Central memory CD8-positive, alpha-beta T cell (primary cell): ENCODE measurements around the gene CFI.
A peak's percentile ranks its signal among the peaks of the same experiment; 100 is the strongest.

Source experiments
- ATAC-seq: fragments of 150-1000 bp; cut with Tn5 transposase; replicated peaks from 2 replicates; pipeline ENCODE4 v1.10.0; 2022; ENCODE audit warnings: mild to moderate bottlenecking, moderate FRiP score, moderate number of reproducible peaks; ENCODE audit not compliant: poor library complexity, severe bottlenecking; ENCODE audit errors: extremely low read depth
- DNase-seq, 2 donors: peaks; one replicate each; pipeline ENCODE4 v3.0.0; 2021; ENCODE audit warnings: low spot score in 2 of 2
- H3K27ac Mint-ChIP-seq: one replicate; pipeline ENCODE4 v1.8.0; 2022; ENCODE audit warnings: low read depth, mild to moderate bottlenecking, moderate library complexity, mixed read lengths
- H3K27me3 Mint-ChIP-seq: one replicate; pipeline ENCODE4 v1.8.0; 2022; ENCODE audit warnings: mixed read lengths
- H3K36me3 Mint-ChIP-seq: one replicate; pipeline ENCODE4 v1.8.0; 2022; ENCODE audit warnings: mild to moderate bottlenecking, moderate library complexity, mixed read lengths; ENCODE audit not compliant: insufficient read depth
- H3K4me1 Mint-ChIP-seq: one replicate; pipeline ENCODE4 v1.8.0; 2022; ENCODE audit warnings: mixed read lengths
- H3K4me3 Mint-ChIP-seq: one replicate; pipeline ENCODE4 v1.8.0; 2022; ENCODE audit warnings: mild to moderate bottlenecking, moderate library complexity, mixed read lengths
- H3K9me3 Mint-ChIP-seq: one replicate; pipeline ENCODE4 v1.8.0; 2022; ENCODE audit warnings: mixed read lengths

CFI gene

GRCh38 chr4:109801895-109802319 lies at the start of gene CFI:
CFI (minus strand) TSS chr4:109801999; CDS start chr4:109801971, 28 bp downstream.
- Mint-ChIP-seq H3K27ac (no peak within 1 kb of the TSS), H3K9me3 (no peaks in the 10 kb centered on the region), H3K27me3 (peaks cover 13% of the 10 kb centered on the region), H3K36me3 (no peaks in the 10 kb centered on the region), H3K4me3 (no peak within 1 kb of the TSS), H3K4me1 (no peaks in the 10 kb centered on the region)
- DNase-seq (no peak), ATAC-seq (no peak)

- ATAC-seq (no peak), DNase-seq (no peak)
- H3K36me3 Mint-ChIP-seq = no peaks in the 10 kb centered on the region
- no peaks in the 10 kb centered on the region for H3K9me3 Mint-ChIP-seq
- H3K27me3 Mint-ChIP-seq = peaks cover 9% of the 10 kb centered on the region
- H3K4me1 Mint-ChIP-seq = no peaks in the 10 kb centered on the region
- H3K27ac Mint-ChIP-seq = no peak overlapping the region
- no peak overlapping the region for H3K4me3 Mint-ChIP-seq
Measured at GRCh38 chr4:109850601-109851000, 48.8 kb upstream of the CFI start.

- no peaks in the 10 kb centered on the region for H3K36me3 Mint-ChIP-seq
- DNase-seq (no peak), ATAC-seq (no peak)
- no peak overlapping the region for H3K4me3 Mint-ChIP-seq
- H3K9me3 Mint-ChIP-seq = no peaks in the 10 kb centered on the region
- peaks cover 9% of the 10 kb centered on the region for H3K27me3 Mint-ChIP-seq
- H3K4me1 Mint-ChIP-seq = no peaks in the 10 kb centered on the region
- no peak overlapping the region for H3K27ac Mint-ChIP-seq
Measured at GRCh38 chr4:109848501-109848900, 46.7 kb upstream of the CFI start.

- Mint-ChIP-seq H3K27me3 (peaks cover 9% of the 10 kb centered on the region), H3K36me3 (no peaks in the 10 kb centered on the region), H3K27ac (no peak within 1 kb of the TSS), H3K4me3 (no peak within 1 kb of the TSS), H3K4me1 (no peaks in the 10 kb centered on the region), H3K9me3 (no peaks in the 10 kb centered on the region)
- DNase-seq (no peak), ATAC-seq (no peak)
Measured at GRCh38 chr4:109847896-109848442, 46.2 kb upstream of the CFI start, which contains the start of gene LRIT3. LRIT3 (plus strand) TSS chr4:109848107; CDS start chr4:109848202, 95 bp downstream.

GRCh38 chr4:109846395-109847098 lies 44.7 kb upstream of the CFI start:
- Mint-ChIP-seq H3K27me3 (peaks cover 9% of the 10 kb centered on the region), H3K4me1 (no peaks in the 10 kb centered on the region), H3K9me3 (no peaks in the 10 kb centered on the region), H3K4me3 (no peak overlapping the region), H3K36me3 (no peaks in the 10 kb centered on the region), H3K27ac (no peak overlapping the region)
- ATAC-seq (no peak), DNase-seq (no peak)

GRCh38 chr4:109836985-109837384 lies 35.2 kb upstream of the CFI start:
- H3K4me1 Mint-ChIP-seq = no peaks in the 10 kb centered on the region
- DNase-seq (no peak), ATAC-seq (no peak)
- H3K36me3 Mint-ChIP-seq = no peaks in the 10 kb centered on the region
- H3K27me3 Mint-ChIP-seq = no peaks in the 10 kb centered on the region
- no peak overlapping the region for H3K4me3 Mint-ChIP-seq
- no peak overlapping the region for H3K27ac Mint-ChIP-seq
- no peaks in the 10 kb centered on the region for H3K9me3 Mint-ChIP-seq

- no peaks in the 10 kb centered on the region for H3K27me3 Mint-ChIP-seq
- H3K9me3 Mint-ChIP-seq = no peaks in the 10 kb centered on the region
- ATAC-seq = no peak
- no peaks in the 10 kb centered on the region for H3K4me1 Mint-ChIP-seq
- no peak for DNase-seq
- no peaks in the 10 kb centered on the region for H3K36me3 Mint-ChIP-seq
- H3K4me3 Mint-ChIP-seq = no peak overlapping the region
- no peak overlapping the region for H3K27ac Mint-ChIP-seq
Measured at GRCh38 chr4:109833756-109834155, 32.0 kb upstream of the CFI start.

GRCh38 chr4:109827672-109828071 lies 25.9 kb upstream of the CFI start, which contains the start of gene RRH:
RRH (plus strand) TSS chr4:109827972; CDS start chr4:109828028, 56 bp downstream.
- Mint-ChIP-seq H3K27me3 (no peaks in the 10 kb centered on the region), H3K4me3 (no peak within 1 kb of the TSS), H3K4me1 (peaks cover 5% of the 10 kb centered on the region), H3K36me3 (peaks cover 11% of the 10 kb centered on the region), H3K9me3 (no peaks in the 10 kb centered on the region), H3K27ac (no peak within 1 kb of the TSS)
- DNase-seq (no peak), ATAC-seq (no peak)

GRCh38 chr4:109826719-109827118 lies 24.9 kb upstream of the CFI start:
- H3K9me3 Mint-ChIP-seq = no peaks in the 10 kb centered on the region
- DNase-seq = no peak
- H3K36me3 Mint-ChIP-seq = peaks cover 15% of the 10 kb centered on the region
- H3K4me1 Mint-ChIP-seq = peaks cover 5% of the 10 kb centered on the region
- no peak for ATAC-seq
- no peak overlapping the region for H3K27ac Mint-ChIP-seq
- H3K27me3 Mint-ChIP-seq = no peaks in the 10 kb centered on the region
- H3K4me3 Mint-ChIP-seq = no peak overlapping the region

GRCh38 chr4:109821185-109821584 lies 19.4 kb upstream of the CFI start:
- Mint-ChIP-seq H3K9me3 (no peaks in the 10 kb centered on the region), H3K36me3 (peaks cover 37% of the 10 kb centered on the region), H3K4me3 (no peak overlapping the region), H3K27ac (peak overlapping the region; percentile 26), H3K27me3 (no peaks in the 10 kb centered on the region), H3K4me1 (peaks cover 36% of the 10 kb centered on the region)
- DNase-seq (no peak), ATAC-seq (no peak)

GRCh38 chr4:109820563-109820962 lies 18.8 kb upstream of the CFI start:
- DNase-seq = no peak

GRCh38 chr4:109818268-109818667 lies 16.5 kb upstream of the CFI start:
- peak overlapping the region; percentile 69 for H3K27ac Mint-ChIP-seq
- H3K36me3 Mint-ChIP-seq = peaks cover 39% of the 10 kb centered on the region
- H3K4me1 Mint-ChIP-seq = peaks cover 51% of the 10 kb centered on the region
- no peak overlapping the region for H3K4me3 Mint-ChIP-seq
- DNase-seq = no peak
- no peaks in the 10 kb centered on the region for H3K9me3 Mint-ChIP-seq
- ATAC-seq = no peak
- H3K27me3 Mint-ChIP-seq = no peaks in the 10 kb centered on the region

More at GRCh38 chr4:109820563-109820962, 18.8 kb upstream of the CFI start:
- Mint-ChIP-seq H3K4me1 (peaks cover 43% of the 10 kb centered on the region), H3K27ac (peak overlapping the region; percentile 32), H3K9me3 (no peaks in the 10 kb centered on the region), H3K4me3 (no peak overlapping the region), H3K36me3 (peaks cover 43% of the 10 kb centered on the region), H3K27me3 (no peaks in the 10 kb centered on the region)
- ATAC-seq = no peak

GRCh38 chr4:109816894-109817293 lies 15.1 kb upstream of the CFI start:
- peaks cover 45% of the 10 kb centered on the region for H3K4me1 Mint-ChIP-seq
- DNase-seq (no peak), ATAC-seq (no peak)
- peak overlapping the region; percentile 95 for H3K4me3 Mint-ChIP-seq
- H3K36me3 Mint-ChIP-seq = peaks cover 34% of the 10 kb centered on the region
- H3K27me3 Mint-ChIP-seq = no peaks in the 10 kb centered on the region
- peak overlapping the region; percentile 98 for H3K27ac Mint-ChIP-seq
- no peaks in the 10 kb centered on the region for H3K9me3 Mint-ChIP-seq
